ENCODE data around the gene PLCB1.

Gene PLCB1

DNA sequence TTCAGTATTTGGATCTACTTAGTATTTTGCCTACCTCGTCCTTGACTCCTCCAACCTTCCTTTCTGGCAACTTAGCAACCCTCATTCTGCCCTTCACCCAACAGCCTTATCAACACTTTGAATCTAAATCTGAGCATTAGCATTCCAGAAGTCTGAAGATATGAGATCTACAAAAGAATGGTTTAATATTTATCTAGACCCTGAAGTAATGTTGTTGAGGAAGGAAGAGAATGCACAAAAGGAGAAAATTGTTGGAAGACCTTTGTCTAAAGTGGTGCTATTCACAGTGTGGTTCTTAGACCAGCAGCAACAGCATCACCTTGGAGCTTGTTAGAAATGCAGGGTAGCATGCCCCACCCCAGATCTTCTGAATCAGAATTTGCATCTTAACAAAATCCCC, 738.6 kb downstream of the PLCB1 start:
- Histone ChIP-seq H3K9me3 (ENCODE audit: control insufficient read depth, low read length) (no peaks in the 10 kb centered on the region), H3K4me3 (ENCODE audit: insufficient read depth, low read depth, low read length) (no peak overlapping the region), H3K27ac (ENCODE audit: insufficient read depth, low read depth, low read length, poor library complexity, severe bottlenecking) (no peak overlapping the region), H3K27me3 (ENCODE audit: control insufficient read depth, insufficient read depth, low read length, poor library complexity, severe bottlenecking) (no peaks in the 10 kb centered on the region), H3K4me1 (ENCODE audit: control insufficient read depth, insufficient read depth, low read length) (no peaks in the 10 kb centered on the region), H3K36me3 (ENCODE audit: control insufficient read depth, insufficient read depth, low read length) (no peaks in the 10 kb centered on the region)
- WGBS, 2 experiments = 94 to 100% methylated on average over 1 of the region's 1 CpG

DNA sequence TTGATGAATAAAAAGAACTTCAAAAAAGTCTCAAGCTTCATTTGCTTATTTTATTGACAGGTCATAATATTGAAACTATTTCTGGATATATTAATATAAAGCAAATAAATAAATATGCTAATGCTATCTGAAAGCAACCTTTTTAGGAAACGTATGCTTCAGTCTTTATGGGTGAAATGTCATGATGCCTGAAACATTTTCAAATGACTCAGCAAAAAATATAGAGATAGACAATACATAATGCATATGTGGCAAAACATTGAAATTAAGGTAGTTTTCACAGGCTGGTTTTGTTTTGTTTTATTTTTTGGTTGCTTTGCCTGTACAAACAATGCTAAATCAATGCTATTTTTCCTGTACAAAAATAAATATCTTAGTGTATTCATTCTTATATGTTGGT, 742.4 kb downstream of the PLCB1 start:
- WGBS, 2 experiments = 100% methylated on average over 1 of the region's 1 CpG; no CpG with 5 or more reads in 1 of the 2 experiments
- H3K4me1 ChIP-seq (ENCODE audit: control insufficient read depth, insufficient read depth, low read length) = no peaks in the 10 kb centered on the region
- H3K27me3 ChIP-seq (ENCODE audit: control insufficient read depth, insufficient read depth, low read length, poor library complexity, severe bottlenecking) = no peaks in the 10 kb centered on the region
- no peak overlapping the region for H3K27ac ChIP-seq (ENCODE audit: insufficient read depth, low read depth, low read length, poor library complexity, severe bottlenecking)
- no peaks in the 10 kb centered on the region for H3K36me3 ChIP-seq (ENCODE audit: control insufficient read depth, insufficient read depth, low read length)
- H3K4me3 ChIP-seq (ENCODE audit: insufficient read depth, low read depth, low read length) = no peak overlapping the region
- H3K9me3 ChIP-seq (ENCODE audit: control insufficient read depth, low read length) = no peaks in the 10 kb centered on the region

DNA sequence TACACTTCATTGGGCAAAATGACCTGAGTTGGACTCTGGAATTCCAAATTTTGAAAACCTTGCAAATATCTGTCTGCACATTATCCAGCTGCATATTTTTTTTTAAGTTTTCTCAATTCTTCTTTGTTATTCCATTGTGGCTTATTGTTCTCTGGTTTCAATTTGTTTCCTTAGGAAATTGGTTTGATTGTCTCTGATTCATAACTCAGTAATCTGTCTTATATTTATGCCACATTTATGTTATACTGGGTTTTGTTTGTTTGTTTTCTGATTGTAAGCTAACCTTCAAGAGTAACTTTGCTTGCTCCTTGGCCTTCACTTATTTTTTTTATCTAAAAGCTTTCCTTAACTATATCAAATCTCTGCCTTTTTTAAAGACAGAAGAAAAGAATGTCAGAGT, 743.5 kb downstream of the PLCB1 start:
- no peaks in the 10 kb centered on the region for H3K27me3 ChIP-seq (ENCODE audit: control insufficient read depth, insufficient read depth, low read length, poor library complexity, severe bottlenecking)
- no peaks in the 10 kb centered on the region for H3K9me3 ChIP-seq (ENCODE audit: control insufficient read depth, low read length)
- no peaks in the 10 kb centered on the region for H3K4me1 ChIP-seq (ENCODE audit: control insufficient read depth, insufficient read depth, low read length)
- no peak overlapping the region for H3K4me3 ChIP-seq (ENCODE audit: insufficient read depth, low read depth, low read length)
- H3K27ac ChIP-seq (ENCODE audit: insufficient read depth, low read depth, low read length, poor library complexity, severe bottlenecking) = no peak overlapping the region
- H3K36me3 ChIP-seq (ENCODE audit: control insufficient read depth, insufficient read depth, low read length) = no peaks in the 10 kb centered on the region

DNA sequence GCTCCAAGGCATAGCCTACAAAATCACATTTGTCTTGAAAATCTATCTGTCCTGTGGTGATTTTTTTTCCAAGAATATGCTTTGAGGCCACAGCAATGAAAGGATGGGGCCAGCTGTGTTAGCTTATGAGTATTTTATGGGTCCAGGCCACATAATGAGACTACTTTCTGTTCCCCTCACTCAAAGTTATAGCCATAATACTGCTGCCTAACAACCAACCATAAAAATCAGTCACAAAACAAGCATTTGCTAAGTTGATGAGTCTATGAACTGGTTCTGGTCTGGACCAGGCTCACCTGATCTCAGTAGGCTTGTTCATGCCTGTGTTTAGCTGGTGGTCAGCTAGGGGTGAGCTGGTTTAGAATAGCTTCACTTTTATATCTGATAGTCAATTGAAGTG, 744.3 kb downstream of the PLCB1 start:
- no peaks in the 10 kb centered on the region for H3K9me3 ChIP-seq (ENCODE audit: control insufficient read depth, low read length)
- H3K4me1 ChIP-seq (ENCODE audit: control insufficient read depth, insufficient read depth, low read length) = no peaks in the 10 kb centered on the region
- no peaks in the 10 kb centered on the region for H3K36me3 ChIP-seq (ENCODE audit: control insufficient read depth, insufficient read depth, low read length)
- no peak overlapping the region for H3K27ac ChIP-seq (ENCODE audit: insufficient read depth, low read depth, low read length, poor library complexity, severe bottlenecking)
- no peaks in the 10 kb centered on the region for H3K27me3 ChIP-seq (ENCODE audit: control insufficient read depth, insufficient read depth, low read length, poor library complexity, severe bottlenecking)
- H3K4me3 ChIP-seq (ENCODE audit: insufficient read depth, low read depth, low read length) = no peak overlapping the region

DNA sequence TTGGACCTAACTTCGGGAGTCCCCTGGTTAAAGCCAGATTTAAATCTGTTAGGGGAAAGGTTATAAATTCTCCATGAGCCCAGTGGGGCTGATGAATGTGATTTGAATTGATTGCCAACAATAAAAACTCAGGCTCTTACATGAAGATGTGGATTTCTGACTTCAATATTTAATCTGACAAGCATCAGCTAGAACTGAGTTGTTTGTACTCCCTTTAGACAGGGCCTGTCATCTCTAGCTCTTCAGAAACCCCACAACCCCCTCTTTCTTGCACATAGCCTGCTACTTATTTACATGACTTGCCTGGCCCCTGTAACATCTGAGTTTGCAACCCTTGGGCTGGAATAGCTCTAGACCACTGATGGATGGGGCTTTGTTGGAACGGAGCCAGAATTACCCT, 745.2 kb downstream of the PLCB1 start:
- 93 to 94% methylated on average over 1 of the region's 2 CpGs for WGBS, 2 experiments
- Histone ChIP-seq H3K27me3 (ENCODE audit: control insufficient read depth, insufficient read depth, low read length, poor library complexity, severe bottlenecking) (no peaks in the 10 kb centered on the region), H3K4me3 (ENCODE audit: insufficient read depth, low read depth, low read length) (no peak overlapping the region), H3K27ac (ENCODE audit: insufficient read depth, low read depth, low read length, poor library complexity, severe bottlenecking) (no peak overlapping the region), H3K4me1 (ENCODE audit: control insufficient read depth, insufficient read depth, low read length) (no peaks in the 10 kb centered on the region), H3K9me3 (ENCODE audit: control insufficient read depth, low read length) (no peaks in the 10 kb centered on the region), H3K36me3 (ENCODE audit: control insufficient read depth, insufficient read depth, low read length) (no peaks in the 10 kb centered on the region)

DNA sequence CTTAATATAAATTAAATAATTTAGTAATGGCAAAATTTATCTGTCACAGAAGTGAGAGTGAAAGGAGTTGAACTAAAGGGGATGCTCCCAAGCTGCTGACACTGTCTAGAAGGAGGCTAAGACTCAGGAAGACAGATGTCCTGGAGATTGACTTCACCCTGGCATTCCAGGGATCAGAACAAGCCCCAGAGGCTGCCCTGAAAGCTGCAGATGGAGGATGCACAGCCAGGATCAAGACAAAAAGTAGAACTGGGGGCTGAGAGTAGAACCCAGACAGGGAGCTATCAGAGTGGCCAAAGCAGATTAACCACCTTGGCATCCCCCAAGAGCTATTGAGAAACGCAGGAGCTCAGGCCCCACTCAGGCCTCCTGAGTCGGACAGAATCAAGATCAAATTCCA, 747.6 kb downstream of the PLCB1 start:
- WGBS, 2 experiments = 92 to 99% methylated on average over 2 of the region's 2 CpGs
- H3K27ac ChIP-seq (ENCODE audit: insufficient read depth, low read depth, low read length, poor library complexity, severe bottlenecking) = no peak overlapping the region

DNA sequence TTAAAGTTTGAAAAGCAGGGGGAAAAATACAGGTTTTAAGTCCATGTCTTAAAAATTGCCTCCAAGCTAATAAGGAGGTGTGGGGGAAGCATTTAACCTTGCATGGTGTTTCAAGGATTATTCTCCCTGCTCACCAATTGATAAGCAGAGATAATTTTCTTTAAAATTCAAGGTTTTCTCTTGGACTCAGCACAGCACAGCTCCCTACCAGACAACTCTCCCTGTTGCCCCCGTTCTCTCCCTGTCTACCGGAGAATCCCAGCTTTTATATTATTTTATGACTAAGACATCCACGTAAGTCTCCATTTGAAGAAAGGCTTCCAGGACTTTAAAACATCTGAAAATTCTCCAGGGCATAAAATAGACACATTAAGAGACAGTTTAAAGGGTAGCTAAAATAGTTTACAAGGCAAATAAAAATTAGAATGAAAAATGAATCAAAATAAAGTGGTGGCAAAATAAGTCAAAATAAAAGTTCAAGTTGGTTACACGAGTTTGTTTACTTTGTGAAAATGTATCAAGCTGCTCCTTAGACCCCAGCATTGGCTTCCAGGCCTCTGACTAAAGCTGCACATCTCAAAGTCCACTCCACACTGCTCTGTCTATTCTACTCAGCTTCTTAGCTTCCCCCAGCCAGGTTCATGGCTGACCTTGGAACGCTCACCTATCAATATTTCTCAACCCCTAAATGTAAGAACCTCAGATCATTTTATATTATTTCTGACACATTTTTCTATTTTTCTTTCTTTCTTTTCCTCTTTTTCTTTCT, 748.2 kb downstream of the PLCB1 start:
- no peaks in the 10 kb centered on the region for H3K27me3 ChIP-seq (ENCODE audit: control insufficient read depth, insufficient read depth, low read length, poor library complexity, severe bottlenecking)
- no peak overlapping the region for H3K4me3 ChIP-seq (ENCODE audit: insufficient read depth, low read depth, low read length)
- H3K9me3 ChIP-seq (ENCODE audit: control insufficient read depth, low read length) = no peaks in the 10 kb centered on the region
- no peak overlapping the region for H3K27ac ChIP-seq (ENCODE audit: insufficient read depth, low read depth, low read length, poor library complexity, severe bottlenecking)
- H3K36me3 ChIP-seq (ENCODE audit: control insufficient read depth, insufficient read depth, low read length) = no peaks in the 10 kb centered on the region
- 83 to 95% methylated on average over 5 of the region's 5 CpGs for WGBS, 2 experiments
- H3K4me1 ChIP-seq (ENCODE audit: control insufficient read depth, insufficient read depth, low read length) = no peaks in the 10 kb centered on the region

More for the DNA sequence above, 747.6 kb downstream of the PLCB1 start:
- no peaks in the 10 kb centered on the region for H3K4me1 ChIP-seq (ENCODE audit: control insufficient read depth, insufficient read depth, low read length)
- H3K27me3 ChIP-seq (ENCODE audit: control insufficient read depth, insufficient read depth, low read length, poor library complexity, severe bottlenecking) = no peaks in the 10 kb centered on the region
- H3K36me3 ChIP-seq (ENCODE audit: control insufficient read depth, insufficient read depth, low read length) = no peaks in the 10 kb centered on the region
- H3K4me3 ChIP-seq (ENCODE audit: insufficient read depth, low read depth, low read length) = no peak overlapping the region
- no peaks in the 10 kb centered on the region for H3K9me3 ChIP-seq (ENCODE audit: control insufficient read depth, low read length)

DNA sequence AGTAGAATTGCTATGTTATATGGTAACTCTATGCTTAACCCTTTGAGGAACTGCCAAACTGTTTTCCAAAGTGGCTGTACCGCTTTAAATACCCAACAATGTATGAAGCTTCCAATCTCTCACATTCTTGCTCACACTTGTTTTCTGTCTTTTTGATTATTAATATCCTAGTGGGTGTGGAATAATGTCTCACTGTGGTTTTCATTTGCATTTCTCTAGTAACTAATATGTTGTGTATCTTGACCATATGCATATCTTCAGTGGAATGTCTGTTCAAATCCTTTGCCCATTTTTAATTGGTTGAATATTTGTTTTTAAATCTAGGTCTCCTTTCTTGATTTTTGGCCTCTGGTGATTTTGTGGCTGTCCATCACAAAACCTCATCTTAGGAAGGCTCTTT, 759.0 kb downstream of the PLCB1 start:
- Histone ChIP-seq H3K4me3 (ENCODE audit: insufficient read depth, low read depth, low read length) (no peak overlapping the region), H3K9me3 (ENCODE audit: control insufficient read depth, low read length) (no peaks in the 10 kb centered on the region), H3K27ac (ENCODE audit: insufficient read depth, low read depth, low read length, poor library complexity, severe bottlenecking) (no peak overlapping the region), H3K27me3 (ENCODE audit: control insufficient read depth, insufficient read depth, low read length, poor library complexity, severe bottlenecking) (no peaks in the 10 kb centered on the region), H3K36me3 (ENCODE audit: control insufficient read depth, insufficient read depth, low read length) (no peaks in the 10 kb centered on the region), H3K4me1 (ENCODE audit: control insufficient read depth, insufficient read depth, low read length) (no peaks in the 10 kb centered on the region)
- 100% methylated on average over 1 of the region's 1 CpG for WGBS, 2 experiments

DNA sequence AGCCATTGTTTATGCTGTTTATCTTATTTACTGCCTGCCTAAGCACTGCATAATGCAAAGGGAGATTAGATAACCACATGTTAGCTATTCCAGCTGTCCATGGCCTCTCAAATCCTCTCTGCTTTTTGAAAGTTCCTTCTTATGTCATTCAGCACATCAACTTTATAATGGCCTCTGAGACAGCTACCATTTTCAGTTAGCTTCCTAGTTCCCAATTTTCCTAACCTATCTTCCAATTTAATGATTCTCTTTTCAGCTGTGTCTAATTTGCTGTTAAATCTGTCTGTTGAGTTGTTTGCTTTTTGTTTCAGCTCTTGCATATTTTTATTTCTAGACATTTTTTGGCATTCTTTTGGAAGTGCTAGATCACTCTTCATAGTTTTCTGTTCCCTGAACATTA, 763.4 kb downstream of the PLCB1 start:
- Histone ChIP-seq H3K36me3 (ENCODE audit: control insufficient read depth, insufficient read depth, low read length) (no peaks in the 10 kb centered on the region), H3K4me3 (ENCODE audit: insufficient read depth, low read depth, low read length) (no peak overlapping the region), H3K27ac (ENCODE audit: insufficient read depth, low read depth, low read length, poor library complexity, severe bottlenecking) (no peak overlapping the region), H3K9me3 (ENCODE audit: control insufficient read depth, low read length) (no peaks in the 10 kb centered on the region), H3K27me3 (ENCODE audit: control insufficient read depth, insufficient read depth, low read length, poor library complexity, severe bottlenecking) (no peaks in the 10 kb centered on the region), H3K4me1 (ENCODE audit: control insufficient read depth, insufficient read depth, low read length) (no peaks in the 10 kb centered on the region)

DNA sequence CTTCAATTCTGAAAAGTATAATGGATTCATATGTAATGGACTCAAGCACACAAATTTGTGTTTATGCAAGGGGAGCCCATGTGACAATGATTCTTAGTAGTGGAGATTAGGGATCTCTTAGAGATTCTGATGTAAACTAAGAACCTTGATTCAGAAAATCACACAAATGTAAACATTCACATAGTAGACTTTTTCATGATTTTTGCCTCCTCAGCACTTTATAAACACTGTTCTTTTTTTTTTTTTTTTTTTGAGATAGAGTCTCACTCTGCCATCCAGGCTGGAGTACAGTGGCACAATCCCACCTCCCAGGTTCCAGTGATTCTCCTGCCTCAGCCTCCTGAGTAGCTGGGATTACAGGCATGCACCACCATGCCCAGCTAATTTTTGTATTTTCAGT, 766.8 kb downstream of the PLCB1 start:
- H3K4me1 ChIP-seq (ENCODE audit: control insufficient read depth, insufficient read depth, low read length) = no peaks in the 10 kb centered on the region
- no peak overlapping the region for H3K4me3 ChIP-seq (ENCODE audit: insufficient read depth, low read depth, low read length)
- no peaks in the 10 kb centered on the region for H3K9me3 ChIP-seq (ENCODE audit: control insufficient read depth, low read length)
- no peaks in the 10 kb centered on the region for H3K36me3 ChIP-seq (ENCODE audit: control insufficient read depth, insufficient read depth, low read length)
- no peak overlapping the region for H3K27ac ChIP-seq (ENCODE audit: insufficient read depth, low read depth, low read length, poor library complexity, severe bottlenecking)
- no peaks in the 10 kb centered on the region for H3K27me3 ChIP-seq (ENCODE audit: control insufficient read depth, insufficient read depth, low read length, poor library complexity, severe bottlenecking)
